Daoy (cell line): ENCODE data around the gene HEXA. TPM values are rescaled to one million over a fixed set of nuclear protein-coding genes. Genes with fewer than 3 reads are reported as not detected.

Experiments
- DNase-seq: peaks from one replicate; pipeline ENCODE4 v3.0.0-alpha.2; 2015; ENCODE audit warnings: low read depth
- total RNA-seq: library from RNA; depleted of rRNA; stranded (reverse); fragments of >200 nt; shearing (Covaris generic); gene quantifications from 2 replicates; pipeline ENCODE4 v1.2.3, GENCODE V29; 2014

Gene HEXA
- total RNA-seq, 1 experiment from 2014 or later = 49.1 TPM

GRCh38 chr15:72375501-72375845, 341 bp downstream of the HEXA start:
- no peak for DNase-seq

DNA sequence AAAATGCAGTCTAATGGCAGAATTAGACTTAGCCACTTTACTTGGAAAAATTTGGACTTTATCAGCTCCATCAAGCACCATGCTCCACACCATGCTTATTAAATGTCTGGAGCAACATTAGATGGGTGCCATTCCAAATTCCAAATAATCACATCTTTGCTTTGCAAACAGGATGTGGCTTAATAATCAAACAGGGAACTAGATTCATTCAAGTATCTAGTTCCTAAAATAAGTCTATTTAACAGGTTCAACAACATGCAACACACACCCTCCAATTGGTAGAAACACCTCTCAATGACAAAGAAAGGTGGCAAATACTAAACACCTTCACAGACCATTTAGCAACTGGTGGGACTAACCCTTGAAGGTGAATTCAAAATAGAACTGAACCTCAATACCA, 3.5 kb downstream of the HEXA start:
- DNase-seq = no peak

DNA sequence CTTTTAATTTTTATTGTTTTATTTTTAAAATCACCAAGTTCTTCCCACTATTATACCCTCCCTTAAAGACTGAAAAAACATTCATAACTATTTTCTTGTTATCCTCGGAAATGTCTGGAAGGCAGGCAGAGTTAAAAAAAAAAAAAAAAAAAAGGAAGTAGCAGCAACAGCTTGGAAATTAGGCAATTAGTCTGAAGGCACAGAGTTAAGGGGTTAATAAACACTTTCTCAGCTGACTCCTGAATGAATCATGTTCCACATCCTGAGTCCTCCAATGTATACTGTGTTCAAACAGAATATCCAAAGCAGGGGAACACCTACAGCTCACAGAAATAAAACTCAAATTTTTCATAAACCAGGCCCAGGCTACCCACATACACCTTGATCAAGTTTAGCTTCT, 5.8 kb downstream of the HEXA start:
- no peak for DNase-seq

DNA sequence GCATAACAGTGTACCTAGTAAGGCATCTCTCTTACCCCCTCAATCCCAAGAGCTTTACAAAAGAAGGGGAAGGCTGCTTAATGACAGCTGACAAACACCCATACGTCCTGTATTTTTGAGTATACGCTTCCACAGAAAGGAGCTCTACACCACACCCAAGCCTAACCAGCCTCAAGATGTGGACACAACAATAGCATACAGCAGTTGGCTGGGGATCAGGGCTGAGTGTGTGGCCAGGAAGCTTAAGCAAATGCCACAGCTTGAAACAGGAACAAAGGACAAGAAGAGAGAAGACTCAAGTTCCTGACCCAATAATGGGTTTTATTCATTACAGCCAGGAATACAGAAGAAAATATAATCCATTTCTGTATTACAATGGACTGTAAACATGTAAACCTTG, 6.9 kb downstream of the HEXA start:
- no peak for DNase-seq

- no peak for DNase-seq
Measured at GRCh38 chr15:72368325-72368724, 7.5 kb downstream of the HEXA start.

- no peak for DNase-seq
Measured at GRCh38 chr15:72365844-72366243, 10.0 kb downstream of the HEXA start.

- DNase-seq = no peak
Measured at GRCh38 chr15:72361176-72361575, 14.6 kb downstream of the HEXA start.

DNA sequence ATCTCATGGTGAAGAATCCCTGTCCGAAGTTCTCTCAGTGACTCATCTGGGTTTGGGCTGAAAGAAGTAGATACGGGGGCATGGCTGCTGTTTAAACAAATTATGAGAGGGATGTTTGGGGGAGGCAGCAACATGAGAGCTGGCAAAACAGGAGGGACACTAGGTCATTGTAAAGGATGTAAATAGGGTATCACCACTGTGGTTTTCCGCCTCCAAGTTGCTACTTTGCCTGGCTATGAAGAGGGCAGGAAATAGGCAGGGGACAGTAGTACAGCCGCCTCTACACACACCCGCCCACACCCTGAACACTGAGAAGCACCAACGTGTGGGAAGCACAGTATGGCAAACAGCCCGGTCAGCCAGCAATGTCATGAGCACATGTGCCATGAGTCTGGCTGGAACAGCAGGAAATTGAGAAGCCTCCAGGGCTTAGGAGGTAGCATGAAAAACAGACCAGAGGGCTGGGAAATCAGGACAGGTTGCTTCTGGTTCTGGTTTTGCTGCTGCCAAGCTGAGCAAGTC, 17.1 kb downstream of the HEXA start:
- peak; percentile 85 for DNase-seq

DNA sequence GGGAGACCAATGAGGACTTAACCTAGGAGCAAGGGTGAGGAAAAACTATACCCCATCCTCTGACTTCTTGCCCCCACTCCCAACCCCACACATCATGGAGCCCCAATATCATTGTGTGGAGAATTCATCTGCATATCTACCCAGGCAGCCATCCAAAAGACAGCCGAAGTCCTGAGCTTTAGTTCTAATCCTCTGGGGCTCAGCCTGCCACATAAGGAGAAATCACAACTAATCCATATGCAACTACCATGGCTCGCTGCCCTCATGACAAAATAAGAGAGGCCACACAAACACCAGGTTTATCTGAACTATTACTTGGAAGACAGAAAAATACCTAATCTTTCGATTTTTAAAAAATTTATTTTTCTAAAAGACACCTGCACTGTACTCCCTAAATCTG, 17.7 kb downstream of the HEXA start:
- no peak for DNase-seq

GRCh38 chr15:72354496-72354895, 21.3 kb downstream of the HEXA start:
- DNase-seq = no peak

GRCh38 chr15:72353266-72353665, 22.5 kb downstream of the HEXA start:
- DNase-seq = no peak

DNA sequence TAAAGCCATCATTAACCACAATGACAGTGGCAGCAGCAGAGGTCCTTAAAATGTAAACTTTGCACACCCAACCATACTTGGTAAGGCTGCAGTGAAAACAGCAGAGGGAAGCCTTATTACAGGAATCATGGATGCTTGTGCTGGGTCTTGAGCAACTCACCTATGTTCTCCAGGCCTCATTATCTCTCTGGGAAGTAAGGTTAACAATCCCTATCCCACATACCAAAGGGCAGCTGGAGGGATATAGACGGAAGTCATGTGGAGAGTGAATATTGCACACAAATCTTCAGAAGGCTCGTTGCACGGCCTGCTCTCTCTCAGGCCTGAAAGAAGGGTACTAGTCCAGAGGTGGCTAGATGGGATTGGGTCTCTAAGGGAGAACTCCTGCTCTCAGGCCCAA, 30.0 kb downstream of the HEXA start:
- no peak for DNase-seq

DNA sequence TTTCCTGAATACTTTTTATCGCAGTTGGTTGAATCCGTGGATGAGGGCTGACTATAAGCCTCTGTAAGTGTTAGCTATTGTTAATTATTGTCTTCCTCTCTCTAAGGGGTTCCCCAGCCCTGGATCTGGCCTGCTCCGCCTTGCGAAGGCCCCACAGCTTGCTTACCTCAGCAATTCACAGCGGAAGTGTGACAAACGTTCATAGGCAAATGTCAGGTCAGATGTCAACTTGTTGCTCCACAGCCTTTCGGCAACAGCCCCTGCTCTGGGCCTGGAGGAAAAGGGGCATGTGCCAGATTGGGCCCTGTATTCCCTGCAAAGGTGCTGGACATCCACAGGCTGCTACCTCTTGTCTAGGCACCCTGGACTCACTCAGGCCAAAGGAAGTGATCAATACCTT, 30.5 kb downstream of the HEXA start:
- no peak for DNase-seq

GRCh38 chr15:72344602-72345001, 31.2 kb downstream of the HEXA start:
- no peak for DNase-seq

DNA sequence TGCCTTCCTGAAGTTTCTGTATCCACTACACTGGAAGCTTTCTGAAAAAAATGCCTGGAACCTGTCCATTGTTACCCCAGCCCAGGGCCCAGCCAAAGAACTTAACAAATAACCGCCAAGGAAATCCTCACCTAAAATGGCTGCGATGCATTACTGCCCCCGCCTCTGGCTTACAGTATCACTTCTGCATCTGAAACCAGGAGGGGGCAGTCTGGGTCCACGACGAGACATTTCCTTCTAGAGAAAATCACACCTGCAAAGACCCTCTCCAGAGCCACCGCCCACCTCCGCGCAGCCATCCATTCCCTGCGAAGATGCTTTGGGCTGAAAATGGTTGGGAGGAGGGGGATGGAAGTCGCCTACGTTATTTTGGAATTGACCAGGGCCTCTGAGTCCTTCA, 33.4 kb downstream of the HEXA start:
- peak; percentile 15 for DNase-seq

GRCh38 chr15:72341361-72341760, 34.5 kb downstream of the HEXA start:
- DNase-seq = peak; percentile 19

DNA sequence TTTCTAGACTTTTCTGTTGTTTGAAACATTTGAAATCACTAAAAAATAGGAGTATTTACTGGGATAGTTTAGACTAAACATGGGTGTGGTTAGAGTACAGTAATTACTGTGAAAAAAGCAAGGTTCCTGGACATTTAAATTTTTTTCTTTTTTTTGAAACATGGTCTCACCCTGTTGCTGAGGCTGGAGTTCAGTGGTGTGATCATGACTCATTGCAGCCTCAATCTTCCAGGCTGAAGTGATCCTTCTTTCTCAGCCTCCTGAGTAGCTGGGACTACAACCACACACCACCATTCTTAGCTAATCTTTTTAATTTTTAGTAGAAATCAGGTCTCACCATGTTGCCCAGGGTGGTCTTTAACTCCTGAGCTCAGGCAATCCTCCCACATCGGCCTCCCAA, 35.4 kb downstream of the HEXA start:
- peak; percentile 24 for DNase-seq

- peak; percentile 76 for DNase-seq
Measured at GRCh38 chr15:72339777-72340177, 36.0 kb downstream of the HEXA start.

GRCh38 chr15:72338617-72339321, 37.0 kb downstream of the HEXA start:
- DNase-seq = no peak

DNA sequence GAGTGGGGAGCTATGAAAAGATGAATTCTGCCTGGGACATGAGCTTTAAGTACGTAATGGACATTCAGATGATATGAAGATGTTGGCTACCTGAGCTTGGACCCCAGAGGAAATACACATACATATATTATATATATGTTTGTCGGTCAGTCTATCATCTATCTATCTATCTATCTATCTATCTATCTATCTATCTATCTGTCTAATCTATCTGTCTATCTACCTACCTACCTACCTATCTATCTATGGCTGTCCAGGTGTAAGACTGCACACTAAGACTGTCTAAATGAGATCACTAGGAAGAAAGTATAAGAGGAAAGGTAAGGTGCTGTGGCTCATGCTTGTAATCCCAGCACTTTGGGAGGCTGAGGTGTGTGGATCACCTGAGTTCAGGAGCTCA, 37.7 kb downstream of the HEXA start:
- DNase-seq = no peak

DNA sequence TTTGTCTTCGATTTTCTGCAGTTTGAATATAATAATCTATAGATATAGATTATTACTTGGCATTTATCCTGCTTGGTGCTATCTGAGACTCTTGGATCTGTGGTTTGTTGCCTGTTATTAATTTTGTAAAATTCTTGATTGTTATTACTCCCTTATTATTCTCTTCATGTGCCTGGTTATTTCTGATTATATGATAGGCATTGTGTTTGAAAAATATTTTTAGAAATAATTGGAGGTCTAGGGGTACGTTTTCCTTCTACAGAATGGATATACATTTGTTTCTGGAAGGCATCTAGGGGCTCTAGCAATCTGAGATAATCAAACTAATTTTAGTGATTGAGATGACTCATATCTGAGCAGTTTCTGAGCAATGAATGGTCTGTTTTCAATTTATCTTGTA, 41.0 kb downstream of the HEXA start:
- DNase-seq = no peak

DNA sequence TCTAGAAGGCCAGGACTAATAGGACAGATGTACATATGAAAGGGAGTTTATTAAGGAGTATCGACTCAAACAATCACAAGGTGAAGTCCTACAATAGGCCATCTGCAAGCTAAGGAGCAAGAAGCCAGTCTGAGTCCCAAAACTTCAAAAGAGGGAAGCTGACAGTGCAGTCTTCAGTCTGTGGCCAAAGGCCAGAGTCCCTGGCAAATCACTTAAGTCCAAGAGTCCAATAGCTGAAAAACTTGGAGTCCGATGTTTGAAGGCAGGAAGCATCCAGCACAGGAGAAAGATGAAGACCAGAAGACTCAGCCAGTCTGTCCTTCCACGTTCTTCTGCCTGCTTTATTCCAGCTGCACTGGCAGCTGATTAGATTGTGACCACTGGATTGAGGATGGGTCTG, 44.8 kb downstream of the HEXA start:
- DNase-seq = no peak

- DNase-seq = no peak
Measured at GRCh38 chr15:72323752-72324151, 52.1 kb downstream of the HEXA start.

DNA sequence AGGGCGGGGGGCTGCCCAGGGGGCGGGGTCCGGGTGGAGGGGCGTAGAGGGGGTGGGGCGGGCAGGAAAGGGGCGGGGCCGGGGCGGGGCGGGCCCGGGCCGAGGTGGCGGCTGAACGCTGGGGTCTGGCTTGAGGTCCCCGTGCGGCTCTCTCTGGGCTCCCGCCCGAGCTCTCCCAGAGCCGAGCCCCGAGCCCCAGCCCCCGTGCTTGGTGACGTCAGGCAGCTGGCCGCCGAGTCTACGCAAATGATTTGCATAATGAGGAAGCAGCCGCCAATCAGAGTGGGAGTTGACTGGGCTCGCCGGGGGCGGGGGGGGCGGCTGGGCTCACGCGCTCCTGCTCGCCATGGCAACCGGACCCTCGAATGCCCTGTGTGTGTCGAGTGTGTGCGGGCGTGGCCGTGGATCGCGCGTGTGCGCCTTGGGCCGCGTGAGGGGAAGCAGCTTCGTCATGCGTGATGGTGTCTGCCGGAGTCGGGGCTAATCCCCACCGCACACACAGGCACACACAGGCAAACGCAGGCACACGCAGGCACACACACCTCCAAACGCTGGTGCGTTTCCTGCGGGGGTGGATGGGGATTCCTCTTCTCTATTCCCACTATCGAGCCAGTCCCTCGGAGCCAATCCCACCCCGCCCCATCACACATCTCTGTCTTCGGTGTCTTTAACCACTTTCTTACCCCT, 55.7 kb downstream of the HEXA start, which contains the start of gene CELF6:
CELF6 (minus strand) TSS at position 173 of the 687 bp plus-strand sequence. CDS start 283 bp downstream, outside the sequence.
- peak; percentile 81 for DNase-seq
